Measurements from ENCODE around the gene NUP214. TPM values are rescaled to one million over a fixed set of nuclear protein-coding genes. Genes with fewer than 3 reads are reported as not detected.
"Not testable (repeated sequence)": the region's sequence is repeated elsewhere in the genome, so short reads cannot be mapped to it uniquely, and the experiment has no call there.

Gene NUP214
- total RNA-seq, 1 experiment from 2014 or later, result 35.5 TPM

- CTCF ChIA-PET, result no interaction called here
- no TSS peak for BruUV-seq (replicated peaks)
These were observed 81.1 kb downstream of the NUP214 start for GRCh38 chr9:131206495-131206894.

GRCh38 chr9:131211920-131212319 is 86.5 kb downstream of the NUP214 start:
- CTCF ChIA-PET, result not testable (repeated sequence)

More at GRCh38 chr9:131206495-131206894, 81.1 kb downstream of the NUP214 start:
- H3K4me1 ChIP-seq (ENCODE audit: control insufficient read depth in 1 of 2, insufficient read depth in 2 of 2, low read length in 2 of 2), result no peaks in the 10 kb centered on the region
- DNase-seq (ENCODE audit: low read depth, low spot score) (no peak), ATAC-seq (no peak)
- H3K9me2 ChIP-seq (ENCODE audit: insufficient read depth), result no peaks in the 10 kb centered on the region
- no peaks in the 10 kb centered on the region for H3K79me2 ChIP-seq (ENCODE audit: insufficient read depth, low read length)
- H3K4me2 ChIP-seq (ENCODE audit: low read length), result no peak overlapping the region
- RAD21 ChIA-PET (ENCODE audit: low non-redundant PET in 1 of 2, low total read pairs in 2 of 2, uncharacterized antibody in 2 of 2, unreplicated experiment in 2 of 2), result no interaction called here
- TF ChIP-seq ZBTB33 (IDR thresholded peaks at IDR 0.05; ENCODE audit: extremely low read depth, insufficient replicate concordance, low read length) (no peak), FOSL1 (IDR thresholded peaks at IDR 0.05; ENCODE audit: low read depth) (no peak), JUND (IDR thresholded peaks at IDR 0.05) (no peak), RAD21 (IDR thresholded peaks at IDR 0.05; ENCODE audit: low read depth) (no peak), ZFX (IDR thresholded peaks at IDR 0.05) (no peak)
- no peak overlapping the region for H3K9ac ChIP-seq (ENCODE audit: low read length)
- peaks cover 11 to 17% of the 10 kb centered on the region in 2 experiments; a peak in 3 of 4 replicates for H3K36me3 ChIP-seq (ENCODE audit: control insufficient read depth in 1 of 2, insufficient read depth in 2 of 2, low read length in 2 of 2)
- no peak overlapping the region for H2AFZ ChIP-seq (ENCODE audit: low read depth, low read length, poor library complexity, severe bottlenecking)
- no peak overlapping the region for H3K27ac ChIP-seq (ENCODE audit: low read depth, low read length)
- H3K4me3 ChIP-seq (replicated peaks in 1 of 2; ENCODE audit: low read depth in 1 of 2, low read length in 2 of 2), result no peak overlapping the region
- no peaks in the 10 kb centered on the region for H4K20me1 ChIP-seq (ENCODE audit: insufficient read depth)
- intact Hi-C loops (cut with micrococcal nuclease), result no loop called here
- no peaks in the 10 kb centered on the region for H3K9me3 ChIP-seq (ENCODE audit: control insufficient read depth in 1 of 2, insufficient read depth in 1 of 2, low read depth in 1 of 2, low read length in 2 of 2)
- no peaks in the 10 kb centered on the region for H3K27me3 ChIP-seq (ENCODE audit: insufficient read depth, low read length)
- POLR2A ChIA-PET, result no interaction called here

More at GRCh38 chr9:131211920-131212319, 86.5 kb downstream of the NUP214 start:
- H3K4me1 ChIP-seq (ENCODE audit: control insufficient read depth in 1 of 2, insufficient read depth in 2 of 2, low read length in 2 of 2); H3K79me2 ChIP-seq (ENCODE audit: insufficient read depth, low read length); H3K9me2 ChIP-seq (ENCODE audit: insufficient read depth); H4K20me1 ChIP-seq (ENCODE audit: insufficient read depth); H3K4me2 ChIP-seq (ENCODE audit: low read length); H3K4me3 ChIP-seq (replicated peaks in 1 of 2; ENCODE audit: low read depth in 1 of 2, low read length in 2 of 2); H3K9me3 ChIP-seq (ENCODE audit: control insufficient read depth in 1 of 2, insufficient read depth in 1 of 2, low read depth in 1 of 2, low read length in 2 of 2); H3K27ac ChIP-seq (ENCODE audit: low read depth, low read length); BruUV-seq (replicated peaks); H3K27me3 ChIP-seq (ENCODE audit: insufficient read depth, low read length); ATAC-seq; H2AFZ ChIP-seq (ENCODE audit: low read depth, low read length, poor library complexity, severe bottlenecking); intact Hi-C loops (cut with micrococcal nuclease); H3K9ac ChIP-seq (ENCODE audit: low read length); POLR2A ChIA-PET; H3K36me3 ChIP-seq (ENCODE audit: control insufficient read depth in 1 of 2, insufficient read depth in 2 of 2, low read length in 2 of 2); RAD21 ChIA-PET (ENCODE audit: low non-redundant PET in 1 of 2, low total read pairs in 2 of 2, uncharacterized antibody in 2 of 2, unreplicated experiment in 2 of 2); DNase-seq (ENCODE audit: low read depth, low spot score): not testable (repeated sequence)
